GM12878 (cell line): ENCODE data around the gene LRRK1. TPM values are rescaled to one million over a fixed set of nuclear protein-coding genes. Genes with fewer than 3 reads are reported as not detected.
"Not testable (repeated sequence)": the region's sequence is repeated elsewhere in the genome, so short reads cannot be mapped to it uniquely, and the experiment has no call there.

ENCODE experiments used
- ATAC-seq: fragments of 200-7000 bp; cut with Tn5 transposase; 3 replicates; pipeline ENCODE4 v1.9.1; 2020; ENCODE audit warnings: mild to moderate bottlenecking, moderate library complexity
- BruUV-seq: library from RNA; stranded (reverse); fragments of 400-500 nt; replicated peaks from 2 replicates; lab custom pipeline; 2021; lab: Mats Ljungman, UMichigan
- CTCF ChIA-PET: fragments of 300-600 bp; sonication (Branson Sonifier 250); formaldehyde crosslinking; extraction: SDS; loops from one replicate; lab custom pipeline; 2021; ENCODE audit warnings: inconsistent platforms; lab: Yijun Ruan, JAX
- POLR2A ChIA-PET: fragments of 350-600 bp; formaldehyde crosslinking; extraction: SDS; loops from one replicate; lab custom pipeline; 2021; ENCODE audit warnings: inconsistent platforms; lab: Charles Lee
- RAD21 ChIA-PET: fragments of 300-600 bp; sonication (Branson Sonifier 250); formaldehyde crosslinking; loops from one replicate; lab custom pipeline; 2023; ENCODE audit warnings: antibody characterized with exemption; ENCODE audit not compliant: unreplicated experiment; lab: Charles Lee
- SMC1A ChIA-PET: fragments of 300-600 bp; sonication (Branson Sonifier 250); formaldehyde crosslinking; loops from one replicate; lab custom pipeline; 2023; ENCODE audit not compliant: unreplicated experiment, uncharacterized antibody; lab: Charles Lee
- DNase-seq: peaks from one replicate; pipeline ENCODE4 v3.0.0-alpha.2; 2011; ENCODE audit warnings: low read depth, low spot score
- FAIRE-seq: peaks from 3 replicates; lab custom pipeline; 2011; peaks lifted over from hg19 to GRCh38; lab: Jason Lieb, UNC
- H2AFZ ChIP-seq: 2 replicates; pipeline ENCODE4 v1.6.0; 2011; ENCODE audit warnings: low read depth, low read length, control low read depth; ENCODE audit not compliant: control insufficient read depth
- H3K27ac ChIP-seq: 2 replicates; pipeline ENCODE4 v1.5.1; 2011; ENCODE audit warnings: control low read depth; ENCODE audit not compliant: control insufficient read depth, insufficient read depth
- H3K27me3 ChIP-seq, 2 experiments: replicated peaks in 1 of 2; 2 replicates each; pipeline versions ENCODE4 v1.6.0 to v1.6.1; 2011; ENCODE audit warnings: low read length in 1 of 2; ENCODE audit not compliant: control insufficient read depth in 2 of 2, insufficient read depth in 2 of 2
- H3K36me3 ChIP-seq, 2 experiments: 2 replicates each; pipeline ENCODE4 v1.5.1; 2011; ENCODE audit warnings: low read length in 1 of 2; ENCODE audit not compliant: control insufficient read depth in 2 of 2, insufficient read depth in 2 of 2
- H3K4me1 ChIP-seq: 2 replicates; pipeline ENCODE4 v1.6.1; 2011; ENCODE audit warnings: mild to moderate bottlenecking, low read length, moderate library complexity, mixed read lengths; ENCODE audit not compliant: control insufficient read depth, insufficient read depth
- H3K4me2 ChIP-seq: 2 replicates; pipeline ENCODE4 v1.6.0; 2011; ENCODE audit warnings: control low read depth; ENCODE audit not compliant: control insufficient read depth, insufficient read depth
- H3K4me3 ChIP-seq: fragments of 200-600 bp; sonication (generic); 2 replicates; pipeline ENCODE4 v1.5.1; 2016
- H3K79me2 ChIP-seq: 2 replicates; pipeline ENCODE4 v1.6.0; 2011; ENCODE audit warnings: low read length; ENCODE audit not compliant: control insufficient read depth, insufficient read depth
- H3K9ac ChIP-seq: 2 replicates; pipeline ENCODE4 v1.8.0; 2011; ENCODE audit warnings: low read length, control low read depth, mixed read lengths; ENCODE audit not compliant: control insufficient read depth, insufficient read depth
- H3K9me3 ChIP-seq: replicated peaks from 3 replicates; pipeline ENCODE4 v1.5.1; 2011; ENCODE audit warnings: mild to moderate bottlenecking, low read length; ENCODE audit not compliant: control insufficient read depth, insufficient read depth
- H4K20me1 ChIP-seq: 2 replicates; pipeline ENCODE4 v1.6.0; 2011; ENCODE audit not compliant: control insufficient read depth, insufficient read depth
- BCL3 ChIP-seq: IDR thresholded peaks from 2 replicates; pipeline ENCODE4 v1.6.1; 2011; ENCODE audit warnings: borderline replicate concordance, low read depth, mild to moderate bottlenecking, moderate library complexity, low read length; ENCODE audit not compliant: insufficient read depth, poor library complexity, severe bottlenecking
- JUND ChIP-seq: IDR thresholded peaks from 2 replicates; pipeline ENCODE4 v1.6.1; 2012; ENCODE audit warnings: low read depth, mild to moderate bottlenecking, low read length, improper control_type of control experiment, moderate library complexity
- MEF2B ChIP-seq: fragments of 450-650 bp; IDR thresholded peaks from 2 replicates; pipeline ENCODE4 v1.6.1; 2018; ENCODE audit warnings: mild to moderate bottlenecking, moderate library complexity; ENCODE audit not compliant: partially characterized antibody, poor library complexity, severe bottlenecking
- RAD21 ChIP-seq: IDR thresholded peaks from 2 replicates; pipeline ENCODE4 v1.6.1; 2011; ENCODE audit warnings: mild to moderate bottlenecking, low read depth, low read length, moderate library complexity; ENCODE audit not compliant: insufficient read depth
- RELB ChIP-seq: fragments of 450-650 bp; IDR thresholded peaks from 2 replicates; pipeline ENCODE4 v1.6.1; 2017; ENCODE audit warnings: low read depth, mild to moderate bottlenecking, moderate library complexity
- SUZ12 ChIP-seq: fragments of 200-600 bp; sonication (generic); IDR thresholded peaks from one replicate; pipeline ENCODE4 v1.6.1; 2018; ENCODE audit warnings: antibody characterized with exemption, mild to moderate bottlenecking; ENCODE audit not compliant: unreplicated experiment
- ZBTB40 ChIP-seq: fragments of 450-650 bp; IDR thresholded peaks from 2 replicates; pipeline ENCODE4 v1.6.1; 2016; ENCODE audit warnings: mild to moderate bottlenecking, moderate library complexity, borderline replicate concordance
- WGBS: methylation state at CpG from one replicate; pipeline ENCODE4 v1.1.6; 2016; ENCODE audit warnings: low lambda C conversion rate; ENCODE audit not compliant: insufficient replicate concordance, insufficient coverage; ENCODE audit errors: missing lambda C conversion rate; 5-methylcytosine and 5-hydroxymethylcytosine counted together
- in situ Hi-C: fragments of 300-500 bp; cut with MboI; formaldehyde crosslinking; loops from 9 replicates; pipeline ENCODE4 v1.14.3; 2018; ENCODE audit warnings: mixed read lengths
- intact Hi-C: fragments of 100-400 bp; cut with micrococcal nuclease; formaldehyde crosslinking; loops from one replicate; pipeline ENCODE4 v1.14.2; 2022; ENCODE audit not compliant: unreplicated experiment
- polyA plus RNA-seq, 11 experiments: library from polyadenylated mRNA; depleted of rRNA in 4 of 11; unstranded in 6 of 11; stranded (reverse) in 5 of 11; fragments of >200 nt; fragmentation: Nextera tagmentation in 4 of 11; fragmentation: Illumina TruSeq in 1 of 11; extraction: Ambion mirVana in 4 of 11; extraction: Trizol in 1 of 11; gene quantifications; 1 replicate in 1 of 11; 2 replicates in 10 of 11; pipeline versions ENCODE4 v1.2.1 to v1.2.3, GENCODE V29; 2011 to 2016; ENCODE audit warnings: inconsistent platforms in 2 of 11, missing spikeins in 2 of 11, low read depth in 1 of 11
- total RNA-seq, 4 experiments: library from RNA; depleted of rRNA in 3 of 4; stranded (reverse); fragments of >200 nt in 3 of 4; fragmentation: Illumina TruSeq in 1 of 4; extraction: Trizol in 1 of 4; gene quantifications; 2 replicates each; pipeline versions ENCODE4 v1.2.1 to v1.2.3, GENCODE V29; 2013 to 2021

Gene LRRK1
- total and polyA plus RNA-seq, 10 of the 15 experiments (the other 5 are each of a cell fraction or from before 2014, with no cell fraction given): 2.2 to 58.3 (median 17.9) TPM

- H3K4me1 ChIP-seq, H2AFZ ChIP-seq, H3K27ac ChIP-seq, H3K4me2 ChIP-seq, CTCF ChIA-PET, BruUV-seq, H3K9ac ChIP-seq, in situ Hi-C loops, intact Hi-C loops, H3K36me3 ChIP-seq, H3K4me3 ChIP-seq, H3K79me2 ChIP-seq, ATAC-seq, FAIRE-seq, H3K27me3 ChIP-seq, H3K9me3 ChIP-seq, DNase-seq, H4K20me1 ChIP-seq, POLR2A ChIA-PET, RAD21 ChIA-PET: not testable (repeated sequence)
- SMC1A ChIA-PET: interaction anchor here (1.2 kb wide), 1 partner anchor 8 kb away, joined by 4 read pairs; no protein-coding TSS in a partner anchor
- whole genome bisulfite sequencing: 97% methylated on average over 6 of the region's 6 CpGs
Observed at GRCh38 chr15:101095796-101096406, 176.7 kb downstream of the LRRK1 start.

- no peaks in the 10 kb centered on the region for H3K36me3 ChIP-seq
- TF ChIP-seq RELB: no peak
- TF ChIP-seq BCL3: no peak
- TF ChIP-seq JUND: no peak
- no peak for TF ChIP-seq SUZ12
- TF ChIP-seq ZBTB40: no peak
- TF ChIP-seq MEF2B: no peak
- TF ChIP-seq RAD21: no peak
- TF ChIP-seq, all 136 proteins: peak for 0
- DNase-seq (no peak), ATAC-seq (no peak), FAIRE-seq (no peak)
- ChIA-PET RAD21 (no interaction called here), SMC1A (interaction anchor here (1.2 kb wide), 1 partner anchor 9 kb away, joined by 4 read pairs; no protein-coding TSS in a partner anchor), POLR2A (no interaction called here), CTCF (interaction anchor here (0.6 to 1.1 kb wide), 2 partner anchors 11 to 159 kb away, joined by 3 read pairs; no protein-coding TSS in a partner anchor)
- no peaks in the 10 kb centered on the region for H4K20me1 ChIP-seq
- H2AFZ ChIP-seq: no peak overlapping the region
- intact Hi-C loops: no loop called here
- H3K9ac ChIP-seq: no peak overlapping the region
- WGBS: 70% methylated on average over 14 of the region's 14 CpGs
- no peaks in the 10 kb centered on the region for H3K79me2 ChIP-seq
- no peak overlapping the region for H3K4me2 ChIP-seq
- H3K4me3 ChIP-seq: no peak overlapping the region
- no peaks in the 10 kb centered on the region for H3K4me1 ChIP-seq
- H3K9me3 ChIP-seq: no peaks in the 10 kb centered on the region; the same call in 2 of the 3 replicates
- no TSS peak for BruUV-seq
- H3K27me3 ChIP-seq: no peaks in the 10 kb centered on the region
- no peak overlapping the region for H3K27ac ChIP-seq
- in situ Hi-C loops: no loop called here
Observed at GRCh38 chr15:101097111-101097510, 178.0 kb downstream of the LRRK1 start.
